ENCODE measurements around the gene FNTB.

DNA sequence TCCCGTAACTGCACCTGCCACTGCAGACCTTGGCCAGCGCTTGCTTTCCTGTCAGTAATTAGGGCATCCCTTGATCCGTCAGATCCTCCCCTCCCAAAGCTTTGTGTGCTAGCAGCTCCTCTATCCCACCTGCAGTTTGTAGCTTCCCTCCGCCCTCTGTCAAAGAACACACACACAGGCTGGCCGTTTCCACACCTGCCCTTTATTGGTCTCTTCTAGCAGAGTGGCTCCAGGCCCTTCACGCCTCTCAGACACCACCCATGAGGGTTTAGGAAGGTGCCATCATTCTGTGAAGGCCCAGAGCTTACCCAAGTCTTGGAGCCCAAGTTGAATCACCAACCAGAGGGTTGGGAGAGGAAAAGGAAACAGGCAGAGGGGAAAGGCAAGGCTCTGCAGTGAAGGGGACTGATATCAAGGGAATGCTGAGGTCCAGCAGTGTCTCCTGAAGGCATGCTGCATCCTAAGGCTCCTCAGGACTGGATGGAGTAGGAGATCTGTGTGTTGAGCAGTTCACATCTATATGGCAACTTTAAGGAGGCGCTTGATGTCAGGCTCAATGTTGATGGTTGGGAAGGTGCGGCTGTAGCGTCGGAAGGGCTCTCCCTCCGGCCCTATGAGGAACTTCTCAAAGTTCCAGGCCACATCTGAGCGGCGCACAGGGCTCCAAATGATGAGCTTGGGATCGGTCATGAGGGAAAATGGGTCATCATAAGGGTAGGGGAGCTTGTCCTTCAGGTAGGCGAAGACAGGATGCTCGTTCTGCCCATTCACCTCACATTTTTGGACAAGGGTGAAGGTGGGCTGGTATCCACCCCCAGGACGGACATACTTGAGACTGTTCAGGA lies 47.5 kb upstream of the FNTB start:
- TF ChIP-seq, protein P1, sequence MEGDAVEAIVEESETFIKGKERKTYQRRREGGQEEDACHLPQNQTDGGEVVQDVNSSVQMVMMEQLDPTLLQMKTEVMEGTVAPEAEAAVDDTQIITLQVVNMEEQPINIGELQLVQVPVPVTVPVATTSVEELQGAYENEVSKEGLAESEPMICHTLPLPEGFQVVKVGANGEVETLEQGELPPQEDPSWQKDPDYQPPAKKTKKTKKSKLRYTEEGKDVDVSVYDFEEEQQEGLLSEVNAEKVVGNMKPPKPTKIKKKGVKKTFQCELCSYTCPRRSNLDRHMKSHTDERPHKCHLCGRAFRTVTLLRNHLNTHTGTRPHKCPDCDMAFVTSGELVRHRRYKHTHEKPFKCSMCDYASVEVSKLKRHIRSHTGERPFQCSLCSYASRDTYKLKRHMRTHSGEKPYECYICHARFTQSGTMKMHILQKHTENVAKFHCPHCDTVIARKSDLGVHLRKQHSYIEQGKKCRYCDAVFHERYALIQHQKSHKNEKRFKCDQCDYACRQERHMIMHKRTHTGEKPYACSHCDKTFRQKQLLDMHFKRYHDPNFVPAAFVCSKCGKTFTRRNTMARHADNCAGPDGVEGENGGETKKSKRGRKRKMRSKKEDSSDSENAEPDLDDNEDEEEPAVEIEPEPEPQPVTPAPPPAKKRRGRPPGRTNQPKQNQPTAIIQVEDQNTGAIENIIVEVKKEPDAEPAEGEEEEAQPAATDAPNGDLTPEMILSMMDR (IDR thresholded peaks at IDR 0.05), result no peak
- TF ChIP-seq EZH2 (IDR thresholded peaks at IDR 0.05; ENCODE audit: borderline replicate concordance, insufficient read depth, low read depth, low read length, poor library complexity, severe bottlenecking), result no peak
